Brain microvascular endothelial cell (primary cell): ENCODE results near the gene SIAE.

ENCODE experiments used
- DNase-seq: peaks from one replicate; pipeline ENCODE4 v3.0.0-alpha.2; 2020
- H3K27ac ChIP-seq: fragments of 250-450 bp; sonication (Bioruptor Pico); 2 replicates; pipeline ENCODE4 v1.5.1; 2020; ENCODE audit warnings: mild to moderate bottlenecking, moderate library complexity
- H3K27me3 ChIP-seq: fragments of 250-450 bp; sonication (Bioruptor Pico); replicated peaks from 2 replicates; pipeline ENCODE4 v1.5.1; 2020; ENCODE audit warnings: mild to moderate bottlenecking
- H3K36me3 ChIP-seq: fragments of 250-450 bp; sonication (Bioruptor Pico); replicated peaks from 2 replicates; pipeline ENCODE4 v1.5.1; 2020; ENCODE audit warnings: mild to moderate bottlenecking
- H3K4me3 ChIP-seq: 2 replicates; pipeline ENCODE4 v1.5.1; 2011; ENCODE audit warnings: low read depth, mild to moderate bottlenecking, control low read depth, low read length, moderate library complexity
- in situ Hi-C: cut with HindIII; loops from 2 replicates; pipeline ENCODE4 v1.10.0; 2017; ENCODE audit warnings: low sequenced_read_pairs, low pct_ligation_motif_present
- TF ChIP-seq, protein P1 (sequence below): IDR thresholded peaks from 2 replicates; pipeline ENCODE4 v1.5.1; 2011; ENCODE audit warnings: low read depth, mild to moderate bottlenecking, moderate library complexity, low read length, control low read depth, inconsistent platforms; ENCODE audit errors: missing control alignments

SIAE gene

GRCh38 chr11:124592627-124593026, 80.9 kb downstream of the SIAE start:
- Histone ChIP-seq H3K36me3 (no peaks in the 10 kb centered on the region), H3K27me3 (peaks cover 2% of the 10 kb centered on the region), H3K27ac (no peak overlapping the region), H3K4me3 (no peak overlapping the region)
- TF ChIP-seq, protein P1, sequence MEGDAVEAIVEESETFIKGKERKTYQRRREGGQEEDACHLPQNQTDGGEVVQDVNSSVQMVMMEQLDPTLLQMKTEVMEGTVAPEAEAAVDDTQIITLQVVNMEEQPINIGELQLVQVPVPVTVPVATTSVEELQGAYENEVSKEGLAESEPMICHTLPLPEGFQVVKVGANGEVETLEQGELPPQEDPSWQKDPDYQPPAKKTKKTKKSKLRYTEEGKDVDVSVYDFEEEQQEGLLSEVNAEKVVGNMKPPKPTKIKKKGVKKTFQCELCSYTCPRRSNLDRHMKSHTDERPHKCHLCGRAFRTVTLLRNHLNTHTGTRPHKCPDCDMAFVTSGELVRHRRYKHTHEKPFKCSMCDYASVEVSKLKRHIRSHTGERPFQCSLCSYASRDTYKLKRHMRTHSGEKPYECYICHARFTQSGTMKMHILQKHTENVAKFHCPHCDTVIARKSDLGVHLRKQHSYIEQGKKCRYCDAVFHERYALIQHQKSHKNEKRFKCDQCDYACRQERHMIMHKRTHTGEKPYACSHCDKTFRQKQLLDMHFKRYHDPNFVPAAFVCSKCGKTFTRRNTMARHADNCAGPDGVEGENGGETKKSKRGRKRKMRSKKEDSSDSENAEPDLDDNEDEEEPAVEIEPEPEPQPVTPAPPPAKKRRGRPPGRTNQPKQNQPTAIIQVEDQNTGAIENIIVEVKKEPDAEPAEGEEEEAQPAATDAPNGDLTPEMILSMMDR: no peak
- in situ Hi-C loops: loop anchor here (25.0 kb wide), 1 partner anchor 180 kb away; the partner anchor contains the start of gene OR8B4
- DNase-seq: no peak

DNA sequence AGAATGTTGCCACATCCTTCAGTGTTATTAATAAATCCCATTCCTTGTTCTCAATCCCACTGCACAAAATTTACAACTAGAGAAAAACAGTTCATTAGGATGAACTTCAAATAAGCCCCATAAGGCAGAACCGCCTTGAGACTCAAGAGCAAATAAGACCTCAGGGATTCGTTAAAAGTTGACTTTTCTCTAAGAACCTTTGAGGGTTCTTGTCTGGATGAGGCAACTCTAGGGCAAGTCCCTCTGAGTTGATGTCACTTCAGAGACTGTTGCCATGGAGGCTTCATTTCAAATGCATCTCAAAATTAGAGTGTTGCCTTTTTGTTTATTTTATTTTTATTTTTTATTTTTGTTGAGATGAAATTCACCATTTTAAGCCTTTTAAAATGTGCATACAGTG, 82.1 kb downstream of the SIAE start:
- Histone ChIP-seq H3K27me3 (no peaks in the 10 kb centered on the region), H3K27ac (no peak overlapping the region), H3K36me3 (no peaks in the 10 kb centered on the region), H3K4me3 (no peak overlapping the region)
- DNase-seq: no peak
- TF ChIP-seq, protein P1: no peak
- in situ Hi-C loops: loop anchor here (25.0 kb wide), 1 partner anchor 179 kb away; the partner anchor contains the start of gene OR8B4

DNA sequence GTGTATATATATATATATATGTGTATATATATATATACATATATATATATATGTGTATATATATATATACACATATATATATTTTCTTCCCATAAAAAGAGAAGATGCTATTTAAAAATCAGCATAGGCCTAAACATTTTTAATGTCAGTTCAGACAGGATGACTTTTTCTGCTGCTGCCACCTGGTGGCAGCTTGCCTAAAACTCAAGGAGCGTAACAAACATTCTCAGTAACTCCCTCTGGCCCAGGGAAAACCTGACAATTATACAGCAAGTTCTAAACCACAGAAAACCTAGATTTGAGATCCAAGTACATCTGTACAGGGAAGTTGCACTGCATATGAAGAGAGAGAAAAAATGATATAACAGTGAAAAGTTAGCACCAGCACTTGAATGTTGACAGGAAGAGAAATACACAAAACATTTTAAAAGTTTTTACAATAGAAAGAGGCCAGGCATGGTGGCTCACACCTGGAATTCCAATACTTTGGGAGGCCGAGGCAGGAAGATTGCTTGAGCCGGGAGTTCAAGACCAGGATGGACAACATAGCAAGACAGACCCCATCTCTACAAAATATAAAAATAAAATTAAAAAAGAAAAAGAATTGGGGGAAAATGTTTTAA, 87.2 kb downstream of the SIAE start:
- DNase-seq: peak; percentile 68
- in situ Hi-C loops: loop anchor here (25.0 kb wide), 1 partner anchor 174 kb away; the partner anchor contains the start of gene OR8B4
- H3K4me3 ChIP-seq: no peak overlapping the region
- H3K36me3 ChIP-seq: no peaks in the 10 kb centered on the region
- no peak overlapping the region for H3K27ac ChIP-seq
- TF ChIP-seq, protein P1: peak; percentile 81
- H3K27me3 ChIP-seq: no peaks in the 10 kb centered on the region

DNA sequence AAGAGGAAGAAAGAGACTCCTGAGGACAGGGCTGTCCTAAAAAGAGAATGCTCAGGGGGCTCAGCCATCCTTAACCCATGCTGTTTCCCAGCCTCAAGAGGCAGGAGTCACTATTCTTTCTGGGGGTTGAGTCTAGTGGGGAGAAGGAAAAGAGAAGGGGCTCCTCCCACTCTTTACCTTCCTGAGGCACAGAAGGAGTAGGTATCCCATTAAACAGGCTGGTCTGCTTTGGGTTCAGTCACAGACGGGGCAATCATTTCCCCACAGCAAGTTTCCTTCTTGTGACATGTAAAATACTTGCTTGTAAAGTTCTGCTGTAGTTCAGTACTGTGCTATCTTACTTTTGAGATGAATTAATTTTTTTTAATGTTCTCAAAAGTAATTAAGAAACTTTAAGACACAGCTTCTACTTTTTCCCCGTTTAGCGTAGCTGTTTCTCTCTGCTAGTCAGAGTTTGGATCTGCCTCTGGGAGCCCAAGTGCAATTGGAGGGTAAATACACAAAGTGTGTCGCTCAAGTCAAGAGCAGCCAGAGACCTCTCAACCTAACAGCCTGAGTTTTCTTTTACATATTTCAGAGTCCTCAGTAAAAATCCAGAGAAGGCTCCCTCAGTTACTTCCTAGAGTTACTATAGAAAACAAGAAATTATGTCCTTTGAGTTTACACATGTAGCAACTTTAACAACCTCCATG, 88.7 kb downstream of the SIAE start:
- in situ Hi-C loops: loop anchor here (25.0 kb wide), 1 partner anchor 173 kb away; the partner anchor contains the start of gene OR8B4
- Histone ChIP-seq H3K27ac (no peak overlapping the region), H3K4me3 (no peak overlapping the region), H3K36me3 (no peaks in the 10 kb centered on the region), H3K27me3 (no peaks in the 10 kb centered on the region)
- TF ChIP-seq, protein P1: no peak
- DNase-seq: no peak

GRCh38 chr11:124583781-124584180, 89.8 kb downstream of the SIAE start:
- no peak for DNase-seq
- TF ChIP-seq, protein P1: no peak
- Histone ChIP-seq H3K36me3 (no peaks in the 10 kb centered on the region), H3K4me3 (no peak overlapping the region), H3K27me3 (no peaks in the 10 kb centered on the region), H3K27ac (no peak overlapping the region)
- in situ Hi-C loops: loop anchor here (25.0 kb wide), 1 partner anchor 171 kb away; the partner anchor contains the start of gene OR8B4
